Stimulated activated CD8-positive, alpha-beta memory T cell treated with anti-CD3 and anti-CD28 coated beads, Interleukin-4, amount 100 ng/mL, for 1 hour (primary cell): ENCODE measurements around the gene CDR2L.
A peak's percentile ranks its signal among the peaks of the same experiment; 100 is the strongest.
"Not testable (repeated sequence)": the region's sequence is repeated elsewhere in the genome, so short reads cannot be mapped to it uniquely, and the experiment has no call there.

Source experiments
- DNase-seq, 2 donors: peaks; one replicate each; pipeline ENCODE4 v3.0.0-alpha.2; 2020; ENCODE audit warnings: low read depth in 2 of 2, low spot score in 1 of 2

Gene CDR2L

GRCh38 chr17:75036643-75037268 is 49.3 kb downstream of the CDR2L start:
- DNase-seq, result peak; percentile 50 to 72

DNA sequence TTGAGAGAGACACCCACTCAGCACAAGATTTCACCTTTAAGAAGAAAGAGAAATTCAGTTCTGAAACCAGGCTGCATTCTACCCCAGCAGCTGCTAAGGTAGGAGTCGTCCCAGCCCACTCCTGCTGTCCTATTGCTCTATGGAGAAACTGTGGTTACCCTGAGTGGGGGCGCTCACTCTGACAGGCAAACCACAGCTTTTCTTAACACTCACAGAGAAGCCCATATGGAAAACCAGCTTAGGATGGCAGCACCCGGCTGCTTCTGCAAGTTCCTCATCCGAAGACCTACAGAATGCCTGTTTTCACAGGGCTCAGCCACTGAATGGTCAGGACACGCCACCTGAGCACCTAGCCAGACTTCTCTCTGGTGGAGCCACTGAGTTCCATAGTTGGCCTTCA is 51.8 kb downstream of the CDR2L start:
- DNase-seq, result no peak

GRCh38 chr17:75041656-75042280 is 54.3 kb downstream of the CDR2L start:
- no peak for DNase-seq

- not testable (repeated sequence) for DNase-seq
Measured at GRCh38 chr17:75043789-75044188, 56.4 kb downstream of the CDR2L start.

DNA sequence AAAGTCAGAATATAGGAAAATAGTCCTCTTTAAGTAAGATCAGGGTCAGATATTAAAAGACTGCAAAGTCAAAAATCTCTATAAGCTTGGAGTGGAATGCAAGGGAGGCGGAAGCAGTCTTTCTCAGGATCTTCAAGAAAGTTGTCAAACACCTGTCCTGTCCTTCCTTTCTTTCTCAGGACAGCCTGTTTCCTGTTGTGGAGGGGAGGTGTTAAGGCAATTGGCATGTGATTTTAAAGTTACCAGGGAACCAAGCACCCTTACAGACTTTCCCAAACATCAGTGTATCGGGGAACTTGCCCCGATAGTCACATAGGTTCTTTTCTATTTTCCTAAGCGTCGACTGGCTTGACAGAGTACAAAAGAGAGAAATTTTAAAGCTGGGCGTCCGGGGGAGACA is 57.3 kb downstream of the CDR2L start:
- DNase-seq, result no peak

- DNase-seq, result not testable (repeated sequence)
Measured at GRCh38 chr17:75045946-75046406, 58.5 kb downstream of the CDR2L start.

DNA sequence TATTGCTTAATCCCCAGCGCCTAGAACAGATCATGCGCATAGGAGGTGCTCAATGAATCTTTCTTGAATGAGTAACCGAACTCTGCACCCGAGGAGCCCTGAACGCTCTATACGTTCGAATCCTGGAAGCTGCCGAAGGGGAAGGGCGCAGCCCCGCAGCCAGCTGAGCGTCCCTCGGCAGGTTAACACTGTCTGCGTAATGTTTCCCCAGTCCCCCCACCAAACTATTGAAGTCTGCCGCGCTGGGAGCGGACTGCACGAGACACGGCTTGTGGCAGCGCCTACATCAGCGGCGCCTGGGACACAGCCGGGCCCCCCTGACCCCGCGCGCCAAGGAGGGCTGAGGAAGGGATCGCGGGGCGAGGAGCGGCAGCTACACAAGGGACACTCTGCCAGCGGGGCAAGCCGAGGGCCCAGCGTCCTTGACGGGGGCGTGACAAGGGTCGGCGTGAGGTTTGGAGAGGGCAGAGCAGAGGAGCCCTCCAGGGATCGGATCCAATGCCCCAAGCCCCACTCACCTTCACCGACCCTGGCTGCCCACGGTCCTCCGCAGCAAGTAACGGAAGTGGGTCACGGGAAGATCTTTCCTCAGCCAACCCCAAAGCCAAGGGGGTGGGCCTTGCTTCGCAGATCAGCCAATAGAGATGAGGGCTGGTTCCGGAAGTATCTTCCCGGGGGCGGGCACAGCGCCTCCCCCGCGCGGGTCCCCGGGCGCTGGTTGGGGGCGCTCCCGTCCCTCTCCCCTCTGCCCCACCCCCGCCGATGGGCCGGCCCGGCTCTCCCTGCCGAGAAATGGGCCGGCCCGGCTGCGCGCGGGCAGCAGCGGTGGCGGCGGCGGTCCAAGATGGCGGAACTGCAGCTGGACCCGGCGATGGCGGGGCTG is 59.2 kb downstream of the CDR2L start, which contains the start of the genes ATP5PD and KCTD2:
TSS of gene ATP5PD (minus strand) at position 563 of the 883 bp plus-strand sequence. CDS start 4,319 bp downstream, outside the sequence.
TSS of gene KCTD2 (plus strand) at position 819 of the 883 bp plus-strand sequence. CDS start at position 845, 26 bp downstream.
- peak; percentile 83 to 86 for DNase-seq

GRCh38 chr17:75047398-75048098 is 60.1 kb downstream of the CDR2L start:
- no peak for DNase-seq

DNA sequence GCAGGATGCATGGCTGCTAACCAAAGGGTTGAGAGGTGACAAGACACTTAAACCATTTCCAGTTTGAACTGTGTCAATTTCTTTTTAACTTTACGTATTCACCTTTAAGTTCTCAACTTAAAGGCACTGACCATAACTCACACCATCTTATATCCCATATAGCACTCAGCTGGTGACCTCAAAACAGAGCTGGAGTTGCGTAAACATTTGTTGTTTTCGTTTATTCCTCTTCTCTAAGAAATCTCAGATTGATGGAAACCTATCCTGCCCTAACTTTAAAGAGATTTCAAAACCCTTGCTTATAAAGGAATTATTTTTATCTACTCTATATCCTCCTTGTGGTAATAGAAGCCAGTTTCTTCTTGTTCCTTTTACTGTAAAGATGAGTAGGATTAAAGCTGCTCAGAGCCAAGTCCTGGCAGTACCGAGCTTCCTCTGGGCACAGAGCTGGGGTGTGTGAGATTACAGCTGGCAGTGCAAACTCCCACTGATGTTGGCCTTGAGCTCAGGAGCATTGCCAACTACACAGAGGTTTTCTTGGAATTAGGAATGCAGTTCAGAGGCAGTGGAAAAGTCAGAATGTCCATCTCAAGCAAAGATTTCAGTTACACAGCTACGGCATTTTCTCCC is 60.9 kb downstream of the CDR2L start:
- DNase-seq, result no peak

- no peak for DNase-seq
Measured at GRCh38 chr17:75049057-75049456, 61.6 kb downstream of the CDR2L start.

- no peak for DNase-seq
Measured at GRCh38 chr17:75049706-75050105, 62.3 kb downstream of the CDR2L start.

GRCh38 chr17:75051941-75052340 is 64.5 kb downstream of the CDR2L start:
- no peak for DNase-seq
